HG02759 (cell line): Measurements from ENCODE around the gene ANO5.
A peak's percentile ranks its signal among the peaks of the same experiment; 100 is the strongest.

Source experiments
- ATAC-seq: cut with Tn5 transposase; IDR thresholded peaks from one replicate; pipeline ENCODE4 v1.9.1; 2021; ENCODE audit warnings: mild to moderate bottlenecking, moderate library complexity; ENCODE audit not compliant: unreplicated experiment

ANO5 gene, protein sequence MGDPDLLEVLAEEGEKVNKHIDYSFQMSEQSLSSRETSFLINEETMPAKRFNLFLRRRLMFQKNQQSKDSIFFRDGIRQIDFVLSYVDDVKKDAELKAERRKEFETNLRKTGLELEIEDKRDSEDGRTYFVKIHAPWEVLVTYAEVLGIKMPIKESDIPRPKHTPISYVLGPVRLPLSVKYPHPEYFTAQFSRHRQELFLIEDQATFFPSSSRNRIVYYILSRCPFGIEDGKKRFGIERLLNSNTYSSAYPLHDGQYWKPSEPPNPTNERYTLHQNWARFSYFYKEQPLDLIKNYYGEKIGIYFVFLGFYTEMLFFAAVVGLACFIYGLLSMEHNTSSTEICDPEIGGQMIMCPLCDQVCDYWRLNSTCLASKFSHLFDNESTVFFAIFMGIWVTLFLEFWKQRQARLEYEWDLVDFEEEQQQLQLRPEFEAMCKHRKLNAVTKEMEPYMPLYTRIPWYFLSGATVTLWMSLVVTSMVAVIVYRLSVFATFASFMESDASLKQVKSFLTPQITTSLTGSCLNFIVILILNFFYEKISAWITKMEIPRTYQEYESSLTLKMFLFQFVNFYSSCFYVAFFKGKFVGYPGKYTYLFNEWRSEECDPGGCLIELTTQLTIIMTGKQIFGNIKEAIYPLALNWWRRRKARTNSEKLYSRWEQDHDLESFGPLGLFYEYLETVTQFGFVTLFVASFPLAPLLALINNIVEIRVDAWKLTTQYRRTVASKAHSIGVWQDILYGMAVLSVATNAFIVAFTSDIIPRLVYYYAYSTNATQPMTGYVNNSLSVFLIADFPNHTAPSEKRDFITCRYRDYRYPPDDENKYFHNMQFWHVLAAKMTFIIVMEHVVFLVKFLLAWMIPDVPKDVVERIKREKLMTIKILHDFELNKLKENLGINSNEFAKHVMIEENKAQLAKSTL

GRCh38 chr11:22192642-22193347 is at the start of gene ANO5:
Gene ANO5, plus strand, starts transcription at chr11:22193085. Its CDS starts 408 bp downstream, at chr11:22193493.
- peak; percentile 60 for ATAC-seq

DNA sequence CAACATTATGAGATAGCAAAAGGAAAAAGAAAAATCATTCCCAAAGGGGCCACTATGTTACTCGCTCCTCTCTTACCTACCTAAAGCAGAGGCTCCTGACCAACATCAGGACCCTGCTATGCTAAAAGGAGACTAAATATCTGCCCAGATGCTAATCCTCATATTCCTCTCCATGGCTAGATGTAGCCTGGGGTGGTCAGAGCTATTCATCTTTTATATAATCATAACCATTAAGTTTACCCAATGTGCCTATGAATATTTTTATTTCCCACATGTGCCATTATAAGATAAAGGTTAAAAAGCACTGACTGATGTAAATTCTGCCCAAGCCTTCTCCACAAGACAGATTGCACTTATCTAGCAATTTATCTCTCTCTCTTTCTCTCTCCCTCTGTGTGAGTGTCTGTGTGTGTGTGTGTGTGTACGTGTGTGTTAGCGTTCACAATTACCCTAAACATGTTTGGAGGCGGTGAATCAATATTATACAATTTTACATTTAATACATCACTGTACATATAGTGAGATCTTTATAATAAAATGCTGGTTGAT is 41.2 kb upstream of the ANO5 start:
- ATAC-seq: no peak

GRCh38 chr11:22157531-22157930 is 35.4 kb upstream of the ANO5 start:
- no peak for ATAC-seq

DNA sequence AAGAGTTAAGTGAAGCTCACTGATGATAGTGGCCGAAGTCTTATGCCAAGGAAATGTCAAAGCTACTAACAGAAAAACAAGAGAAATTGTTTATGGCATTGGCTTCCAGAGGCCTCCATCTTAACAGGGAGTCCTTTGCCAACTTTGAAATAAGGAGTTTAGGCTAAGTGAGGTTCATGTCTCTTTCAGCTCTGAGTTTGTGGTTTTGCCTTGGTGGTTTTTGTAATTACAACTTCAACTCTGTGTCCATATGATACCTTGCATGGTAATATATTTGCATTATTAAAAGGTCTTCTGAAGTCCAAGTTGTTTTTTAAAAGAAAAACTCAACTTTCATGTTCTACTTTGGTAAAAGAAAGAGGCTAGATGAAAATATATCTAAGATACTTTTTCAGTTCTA is 31.4 kb upstream of the ANO5 start:
- ATAC-seq: no peak

DNA sequence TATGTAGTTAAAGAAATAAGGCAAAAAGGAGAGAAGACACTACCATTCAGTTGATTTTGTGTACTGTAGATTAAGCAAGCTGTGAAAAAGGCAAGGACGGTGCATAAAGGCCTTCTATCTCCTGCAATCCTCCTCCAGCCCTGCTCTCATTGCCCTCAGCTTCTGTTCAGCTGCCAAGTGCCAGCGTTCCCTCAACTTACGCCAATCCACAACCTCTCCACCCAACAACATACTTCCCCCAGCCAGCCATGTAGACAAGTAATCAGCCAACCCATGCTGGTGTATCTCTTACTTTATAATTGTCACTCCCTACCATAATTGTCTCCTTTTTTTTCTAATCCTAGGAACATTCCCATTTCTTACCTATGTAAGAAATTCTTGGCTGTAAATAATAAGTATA is 30.1 kb upstream of the ANO5 start:
- no peak for ATAC-seq

GRCh38 chr11:22163394-22163797 is 29.5 kb upstream of the ANO5 start:
- ATAC-seq: peak; percentile 88

DNA sequence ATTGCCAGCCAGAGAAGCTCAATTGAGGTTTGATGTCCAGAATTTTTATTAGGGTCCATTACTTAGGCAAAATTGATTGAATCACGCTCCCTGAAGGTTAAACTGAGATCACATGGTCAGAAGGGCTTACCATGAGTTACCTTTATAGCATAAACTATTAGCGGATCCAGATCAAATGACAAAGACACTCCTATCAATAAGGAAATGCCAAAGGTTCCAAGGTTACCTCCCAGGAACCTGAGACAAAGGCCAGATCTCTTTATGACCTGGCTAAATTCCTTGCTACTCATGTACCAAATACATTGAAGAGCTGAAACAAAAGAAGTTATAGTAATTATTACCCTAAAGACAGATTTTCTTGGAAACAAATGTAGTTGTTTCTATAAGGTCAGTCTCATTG is 27.8 kb upstream of the ANO5 start:
- ATAC-seq: no peak

DNA sequence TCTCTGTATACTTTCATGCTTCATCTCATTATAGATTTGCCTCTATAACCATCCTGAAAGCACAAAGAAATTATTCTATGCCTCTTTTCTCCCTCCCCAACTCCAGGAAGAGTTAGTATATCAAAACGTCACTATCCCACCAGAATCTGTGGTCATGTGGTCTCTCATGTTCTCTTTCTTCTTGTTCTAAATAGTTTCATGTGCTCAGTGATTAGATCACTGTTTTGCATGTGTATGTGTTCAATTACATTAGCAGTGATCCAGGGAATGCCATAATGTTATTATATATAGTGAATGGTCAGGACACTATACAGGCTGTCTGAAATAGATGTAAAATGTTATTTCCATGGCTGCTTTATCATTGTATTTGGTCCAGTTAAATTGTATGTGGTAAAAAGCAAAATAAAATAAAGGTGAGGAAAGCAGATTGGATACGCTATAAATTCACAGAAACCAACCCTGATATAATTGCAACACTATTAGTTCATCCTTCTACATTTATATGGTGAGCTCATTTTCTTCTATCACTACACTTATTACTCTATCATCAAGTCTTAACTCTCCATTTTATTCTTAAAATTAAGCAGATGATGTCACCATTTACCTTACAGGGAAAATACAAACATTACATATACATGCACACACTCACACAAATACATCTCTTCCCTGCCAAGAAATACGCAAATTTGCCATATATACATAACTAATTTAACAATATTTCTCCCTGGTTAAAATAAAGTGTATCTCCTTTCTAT is 26.9 kb upstream of the ANO5 start:
- ATAC-seq: no peak

DNA sequence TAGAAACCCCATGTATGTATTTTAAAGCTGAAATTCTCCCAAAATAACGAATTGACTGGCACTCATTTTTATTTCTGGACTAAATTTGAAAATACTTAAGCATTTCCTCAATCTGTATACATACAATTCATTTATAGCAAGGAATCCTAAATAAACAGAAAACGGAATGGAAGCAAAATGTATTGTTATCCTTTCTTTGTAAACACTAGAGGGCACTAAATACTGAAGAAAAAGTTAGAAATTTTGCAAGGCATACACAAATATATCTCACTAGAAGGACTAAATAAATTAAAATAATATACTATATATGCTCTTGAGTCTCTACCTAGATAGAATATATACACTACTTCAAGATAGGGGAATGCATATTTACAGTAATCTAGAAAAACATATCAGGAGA is 23.1 kb upstream of the ANO5 start:
- no peak for ATAC-seq

DNA sequence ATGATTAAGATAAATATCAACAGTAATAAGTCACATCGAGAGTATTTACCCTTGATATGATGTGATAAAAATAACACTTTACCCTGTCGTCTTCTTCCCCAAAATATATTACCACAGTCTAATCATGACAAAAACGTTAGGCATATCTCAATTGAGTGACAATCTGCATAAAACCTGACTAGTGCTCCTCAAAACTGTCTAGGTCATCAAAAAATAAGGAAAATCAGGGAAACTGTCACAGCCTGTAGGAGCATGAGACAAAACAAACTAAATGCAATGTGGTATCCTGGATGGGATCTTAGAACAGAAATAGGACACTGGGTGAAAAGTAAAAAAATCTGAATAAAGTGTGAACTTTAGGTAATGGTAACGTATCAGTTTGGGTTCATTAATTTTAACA is 19.4 kb upstream of the ANO5 start:
- no peak for ATAC-seq

DNA sequence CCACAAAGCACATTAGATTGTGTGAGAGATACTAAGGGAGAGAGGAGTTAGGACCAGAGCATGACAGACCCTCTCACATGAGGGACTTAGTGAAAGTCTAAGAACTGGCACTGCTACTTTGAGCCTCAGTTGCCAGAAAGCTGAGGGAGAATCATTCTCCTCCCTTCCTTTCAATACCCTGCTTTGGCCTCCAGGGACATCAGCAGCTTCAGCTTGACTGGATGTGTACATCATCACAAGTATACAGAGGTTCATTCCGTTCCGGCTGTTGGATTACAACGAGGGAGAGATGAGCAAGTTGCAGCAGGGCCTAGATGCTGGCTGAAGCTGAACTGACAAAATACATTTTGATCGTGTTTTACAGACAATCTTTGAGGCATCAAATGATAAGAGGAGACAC is 15.7 kb upstream of the ANO5 start:
- no peak for ATAC-seq

GRCh38 chr11:22179626-22180025 is 13.3 kb upstream of the ANO5 start:
- no peak for ATAC-seq

DNA sequence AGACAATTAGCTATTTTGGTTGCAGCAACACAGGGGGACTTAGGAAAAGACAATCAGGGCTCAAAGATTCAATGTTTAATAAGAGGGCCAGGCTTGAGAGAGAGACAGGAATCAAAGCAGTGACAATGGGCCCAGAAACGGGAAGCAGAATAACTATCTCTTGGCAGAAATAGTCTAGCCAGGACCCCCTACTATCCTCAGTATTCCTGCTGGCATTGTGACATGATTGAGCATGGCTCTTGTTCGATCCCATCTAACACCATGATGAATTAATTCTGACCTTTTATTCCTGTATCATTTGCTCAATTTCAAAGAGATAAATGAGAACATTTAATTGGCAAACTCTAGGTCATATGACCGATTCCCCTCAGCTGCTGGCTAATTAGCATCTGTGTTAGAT is 12.8 kb upstream of the ANO5 start:
- no peak for ATAC-seq

DNA sequence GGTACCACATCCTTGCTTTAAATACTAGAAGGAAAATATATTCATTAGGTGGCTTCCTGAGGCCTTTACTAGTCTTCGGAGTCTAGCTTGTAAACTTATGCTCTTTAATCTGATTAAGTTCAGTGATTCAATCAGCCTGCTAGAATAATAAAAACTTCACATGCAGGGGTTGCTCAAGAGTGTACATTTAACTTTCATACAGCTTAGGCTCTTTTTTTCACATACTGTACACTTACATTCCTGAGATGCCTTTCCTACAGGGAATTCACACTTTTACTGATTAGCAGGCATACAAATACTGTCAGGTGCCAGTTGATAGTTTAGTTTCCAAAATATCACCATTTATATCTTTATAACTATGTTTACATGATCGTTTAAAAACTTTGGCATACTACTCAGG is 3.2 kb upstream of the ANO5 start:
- ATAC-seq: no peak

DNA sequence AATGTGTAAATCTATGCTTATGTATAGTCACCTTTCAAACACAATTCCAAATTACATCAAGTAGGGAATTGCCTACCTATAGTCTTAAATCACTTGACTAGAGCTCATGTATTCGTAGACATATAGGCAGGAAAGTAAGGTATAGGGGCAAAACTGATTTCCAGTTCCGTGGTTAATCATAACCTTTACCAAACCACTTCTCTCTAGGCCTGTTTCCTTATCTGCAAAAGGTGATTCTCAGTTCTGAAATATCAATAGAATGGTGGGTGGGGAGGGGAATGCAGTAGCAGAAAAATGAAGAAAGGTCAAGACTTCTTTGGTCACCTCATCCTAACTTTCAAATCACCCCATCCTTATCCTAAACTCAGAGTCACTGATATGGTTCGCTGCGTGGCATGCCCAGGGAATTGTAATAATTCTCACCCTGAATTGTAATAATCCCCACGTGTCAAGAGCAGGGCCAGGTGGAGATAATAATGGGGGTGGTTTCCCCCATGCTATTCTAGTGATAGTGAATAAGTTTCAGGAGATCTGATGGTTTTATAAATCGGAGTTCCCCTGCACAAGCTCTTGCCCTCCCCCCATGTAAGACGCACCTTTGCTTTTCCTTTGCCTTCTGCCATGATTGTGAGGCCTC is 1.9 kb upstream of the ANO5 start:
- peak; percentile 37 for ATAC-seq

DNA sequence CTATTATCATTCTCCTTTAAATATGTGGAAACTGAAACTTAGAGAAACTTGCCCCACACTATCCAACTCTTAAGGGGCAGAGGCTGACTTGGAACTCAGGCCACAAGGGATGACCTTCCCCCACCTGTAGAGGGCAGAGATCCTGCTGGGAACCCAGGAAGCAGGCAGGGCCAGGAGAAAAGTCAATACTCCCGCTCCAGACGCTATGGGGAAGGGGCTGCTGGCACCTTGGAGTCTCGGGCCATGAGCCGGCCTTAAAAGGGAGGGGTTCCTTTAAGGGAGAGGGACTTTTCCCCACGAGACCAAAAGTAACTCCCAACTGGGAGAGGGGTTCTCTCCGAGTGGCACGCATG is 620 bp upstream of the ANO5 start:
- peak; percentile 5 for ATAC-seq

DNA sequence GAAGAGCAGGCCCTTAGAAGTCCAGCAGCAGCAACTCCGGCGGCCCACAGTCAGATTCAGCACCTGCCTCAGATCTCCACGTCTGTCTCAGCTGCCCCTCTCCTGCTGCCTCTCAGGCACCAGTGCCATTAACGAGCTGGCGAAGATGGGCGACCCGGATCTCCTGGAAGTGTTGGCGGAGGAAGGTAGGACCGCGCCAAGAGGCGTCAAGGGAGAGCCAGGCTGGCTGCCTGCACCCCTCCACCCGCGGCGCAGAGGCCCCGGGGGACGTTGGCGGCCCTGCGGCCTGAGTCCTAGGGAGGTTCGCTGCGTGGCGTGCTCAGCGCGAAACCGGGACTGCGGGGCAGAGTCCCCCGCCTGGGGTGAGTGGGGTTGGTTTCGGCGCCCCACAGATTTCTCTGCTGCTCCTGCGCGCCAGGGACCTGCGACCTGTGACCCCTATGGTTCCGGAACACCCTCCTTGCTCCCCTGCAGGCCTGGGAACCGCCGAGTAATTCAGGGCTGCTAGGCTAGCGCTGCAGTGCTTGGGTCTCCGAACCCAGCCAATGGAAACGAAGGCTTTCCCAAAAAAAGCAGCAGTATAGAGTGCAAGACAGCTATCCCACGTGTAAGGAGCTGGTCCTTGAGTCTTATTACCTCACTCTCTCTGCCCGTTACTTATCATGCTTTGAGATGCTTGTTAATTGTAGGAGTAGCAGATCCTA is 615 bp downstream of the ANO5 start:
- peak; percentile 34 for ATAC-seq

- ATAC-seq: no peak
These were observed 1.4 kb downstream of the ANO5 start for GRCh38 chr11:22194306-22194705.

DNA sequence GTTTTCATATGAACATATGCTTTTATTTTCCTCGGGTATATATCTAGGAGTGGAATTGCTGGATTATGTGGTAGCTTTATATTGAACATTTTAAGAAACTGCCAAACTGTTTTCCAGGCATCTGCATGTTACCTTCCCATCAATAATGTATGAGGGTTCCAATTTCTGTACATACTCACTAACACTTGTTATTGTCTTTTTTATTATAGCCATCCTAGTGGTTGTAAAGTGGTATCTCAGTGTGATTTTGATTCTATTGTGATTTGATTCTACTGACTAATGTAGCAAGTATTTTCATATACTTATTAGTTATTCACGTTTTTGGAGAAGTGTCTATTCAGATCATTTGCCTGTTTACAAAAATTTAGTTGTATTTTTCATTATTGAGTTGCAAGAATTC is 2.0 kb downstream of the ANO5 start:
- no peak for ATAC-seq
